GM23338 (cell line): ENCODE results near the gene KLHL21. TPM values are rescaled to one million over a fixed set of nuclear protein-coding genes. Genes with fewer than 3 reads are reported as not detected.
A peak's percentile ranks its signal among the peaks of the same experiment; 100 is the strongest.
"Not testable (repeated sequence)": the region's sequence is repeated elsewhere in the genome, so short reads cannot be mapped to it uniquely, and the experiment has no call there.

Experiments
- ATAC-seq: fragments of 200-7000 bp; cut with Tn5 transposase; 3 replicates; pipeline ENCODE4 v1.9.1; 2020
- DNase-seq: peaks from one replicate; pipeline ENCODE4 v3.0.0-alpha.2; 2015; ENCODE audit warnings: low spot score
- H2AFZ ChIP-seq: fragments of 200-600 bp; sonication (generic); 2 replicates; pipeline ENCODE4 v1.8.0; 2016; ENCODE audit warnings: antibody characterized with exemption, mild to moderate bottlenecking, moderate library complexity
- H3F3A ChIP-seq: fragments of 200-600 bp; sonication (generic); replicated peaks from 2 replicates; pipeline ENCODE4 v1.8.0; 2017; ENCODE audit warnings: antibody characterized with exemption, mixed run types, low read depth
- H3K27ac ChIP-seq: fragments of 200-600 bp; sonication (generic); 2 replicates; pipeline ENCODE4 v1.6.1; 2016; ENCODE audit warnings: low read depth
- H3K27me3 ChIP-seq: fragments of 200-600 bp; sonication (generic); 2 replicates; pipeline ENCODE4 v1.8.0; 2016; ENCODE audit warnings: mild to moderate bottlenecking, mixed run types, moderate library complexity; ENCODE audit not compliant: insufficient read depth
- H3K36me3 ChIP-seq: fragments of 200-600 bp; sonication (generic); 2 replicates; pipeline ENCODE4 v1.8.0; 2016; ENCODE audit warnings: mild to moderate bottlenecking; ENCODE audit not compliant: insufficient read depth
- H3K4me1 ChIP-seq: fragments of 200-600 bp; sonication (generic); 2 replicates; pipeline ENCODE4 v1.8.0; 2016; ENCODE audit warnings: mild to moderate bottlenecking, moderate library complexity; ENCODE audit not compliant: insufficient read depth
- H3K4me2 ChIP-seq: fragments of 200-600 bp; sonication (generic); 2 replicates; pipeline ENCODE4 v1.7.1; 2017; ENCODE audit warnings: mixed run types
- H3K4me3 ChIP-seq: fragments of 200-600 bp; sonication (generic); 2 replicates; pipeline ENCODE4 v1.6.1; 2016; ENCODE audit warnings: mixed run types
- H3K79me2 ChIP-seq: fragments of 200-600 bp; sonication (generic); replicated peaks from 2 replicates; pipeline ENCODE4 v1.8.0; 2017; ENCODE audit warnings: mild to moderate bottlenecking; ENCODE audit not compliant: insufficient read depth
- H3K9me2 ChIP-seq: fragments of 200-600 bp; sonication (generic); 2 replicates; pipeline ENCODE4 v1.8.0; 2017; ENCODE audit not compliant: insufficient read depth
- H4K20me1 ChIP-seq: fragments of 200-600 bp; sonication (generic); replicated peaks from 2 replicates; pipeline ENCODE4 v1.8.0; 2017; ENCODE audit warnings: mild to moderate bottlenecking; ENCODE audit not compliant: insufficient read depth
- H3K27ac Mint-ChIP-seq: 2 replicates; pipeline ENCODE4 v1.8.0; 2020; ENCODE audit warnings: inconsistent platforms, mild to moderate bottlenecking, moderate library complexity, mixed read lengths
- H3K27me3 Mint-ChIP-seq: 3 replicates; pipeline ENCODE4 v1.8.0; 2022; ENCODE audit warnings: low read depth, mild to moderate bottlenecking, moderate library complexity, mixed read lengths, inconsistent platforms; ENCODE audit not compliant: insufficient read depth, poor library complexity
- H3K36me3 Mint-ChIP-seq: 3 replicates; pipeline ENCODE4 v1.8.0; 2021; ENCODE audit warnings: low read depth, mild to moderate bottlenecking, inconsistent platforms, moderate library complexity, mixed read lengths
- H3K4me1 Mint-ChIP-seq: 3 replicates; pipeline ENCODE4 v1.8.0; 2020; ENCODE audit warnings: mild to moderate bottlenecking, inconsistent platforms, mixed read lengths
- H3K4me3 Mint-ChIP-seq: 3 replicates; pipeline ENCODE4 v1.8.0; 2021; ENCODE audit warnings: moderate library complexity, mild to moderate bottlenecking, inconsistent platforms, mixed read lengths
- H3K9me3 Mint-ChIP-seq: 3 replicates; pipeline ENCODE4 v1.8.0; 2020; ENCODE audit warnings: moderate library complexity, mild to moderate bottlenecking, inconsistent platforms, mixed read lengths
- CREB1 ChIP-seq: fragments of 250-450 bp; sonication (Bioruptor Pico); IDR thresholded peaks from 2 replicates; pipeline ENCODE4 v1.5.0; 2020; ENCODE audit warnings: low read depth, mild to moderate bottlenecking, moderate library complexity
- CTCF ChIP-seq, 2 experiments: fragments of 200-600 bp in 1 of 2; sonication (generic) in 1 of 2; conservative IDR thresholded peaks; 2 replicates each; pipeline versions ENCODE4 v1.5.1 to v1.6.1; 2016 to 2017; ENCODE audit warnings: antibody characterized with exemption in 2 of 2, low read depth in 2 of 2, mild to moderate bottlenecking in 2 of 2, moderate library complexity in 1 of 2
- ETS1 ChIP-seq: IDR thresholded peaks from 2 replicates; pipeline ENCODE4 v1.6.1; 2016; ENCODE audit warnings: antibody characterized with exemption
- EZH2 ChIP-seq: fragments of 200-600 bp; sonication (generic); IDR thresholded peaks from one replicate; pipeline ENCODE4 v1.8.0; 2017; ENCODE audit warnings: antibody characterized with exemption, mild to moderate bottlenecking, low read depth; ENCODE audit not compliant: unreplicated experiment
- NANOG ChIP-seq: IDR thresholded peaks from 2 replicates; pipeline ENCODE4 v1.6.1; 2016; ENCODE audit warnings: antibody characterized with exemption, borderline replicate concordance
- POLR2AphosphoS5 ChIP-seq: IDR thresholded peaks from 2 replicates; pipeline ENCODE4 v1.6.1; 2016; ENCODE audit warnings: antibody characterized with exemption, low read depth
- STAT1 ChIP-seq: IDR thresholded peaks from one replicate; pipeline ENCODE4 v1.6.1; 2016; ENCODE audit warnings: antibody characterized with exemption; ENCODE audit not compliant: unreplicated experiment
- ZNF331 ChIP-seq: fragments of 250-450 bp; sonication (Bioruptor Pico); IDR thresholded peaks from 2 replicates; pipeline ENCODE4 v1.5.0; 2020; ENCODE audit warnings: low read depth, mild to moderate bottlenecking, moderate library complexity
- polyA plus RNA-seq: library from polyadenylated mRNA; unstranded; fragments of >200 nt; fragmentation: Nextera tagmentation; extraction: Ambion mirVana; gene quantifications from 2 replicates; pipeline ENCODE4 v1.2.1, GENCODE V29; 2016
- total RNA-seq: library from RNA; depleted of rRNA; stranded (reverse); fragments of >200 nt; shearing (Covaris generic); gene quantifications from 2 replicates; pipeline ENCODE4 v1.2.3, GENCODE V29; 2014

The KLHL21 gene
- total and polyA plus RNA-seq, 2 experiments from 2014 or later: 7.3 to 35.9 TPM

GRCh38 chr1:6648556-6648955 is 45.9 kb upstream of the KLHL21 start (continued):
- TF ChIP-seq STAT1 (no peak), ETS1 (no peak)

- H3K36me3 ChIP-seq: peaks cover 9% of the 10 kb centered on the region
- H3K4me1 ChIP-seq: 0 out of 2 replicates have a peak, but pooled peaks cover 7% of the 10 kb centered on the region
- ATAC-seq: peak; percentile 78
- H3K79me2 ChIP-seq: no peaks in the 10 kb centered on the region
- H3K27ac Mint-ChIP-seq: peak overlapping the region; percentile 53; the same call in 1 of the 2 replicates
- peak; percentile 84 for DNase-seq
- peaks cover 5% of the 10 kb centered on the region; the same call in 2 of the 3 replicates for H3K4me1 Mint-ChIP-seq
- no peaks in the 10 kb centered on the region for H3K9me2 ChIP-seq
- TF ChIP-seq CTCF (conservative IDR thresholded peaks at IDR 0.05; ENCODE audit: low read depth in 2 of 2) (peak; percentile 64 to 68), ZNF331 (CRISPR knock-in tag) (no peak), CREB1 (CRISPR knock-in tag) (no peak), NANOG (no peak), STAT1 (no peak), ETS1 (no peak)
- H4K20me1 ChIP-seq: peaks cover 9% of the 10 kb centered on the region
- H3K27ac ChIP-seq: 0 out of 2 replicates have a peak overlapping the region, but pooled peaks have one; percentile 2
- no peaks in the 10 kb centered on the region; the same call in 1 of the 2 replicates for H3F3A ChIP-seq
- H3K4me3 Mint-ChIP-seq: no peak overlapping the region
- H3K36me3 Mint-ChIP-seq: peaks cover 60% of the 10 kb centered on the region
- H2AFZ ChIP-seq: no peak overlapping the region
- H3K27me3 ChIP-seq: no peaks in the 10 kb centered on the region
- H3K4me2 ChIP-seq: no peak overlapping the region
- H3K27me3 Mint-ChIP-seq: peaks cover 7% of the 10 kb centered on the region
- H3K4me3 ChIP-seq: no peak overlapping the region
- no peaks in the 10 kb centered on the region for H3K9me3 Mint-ChIP-seq
Measured at GRCh38 chr1:6646499-6647148, 44.0 kb upstream of the KLHL21 start.

- H3K4me3 ChIP-seq: no peak overlapping the region
- H3K9me3 Mint-ChIP-seq: no peaks in the 10 kb centered on the region
- no peak overlapping the region for H2AFZ ChIP-seq
- H3K27me3 ChIP-seq: no peaks in the 10 kb centered on the region
- no peaks in the 10 kb centered on the region; the same call in 1 of the 2 replicates for H3F3A ChIP-seq
- H3K4me1 Mint-ChIP-seq: peaks cover 5% of the 10 kb centered on the region; the same call in 2 of the 3 replicates
- DNase-seq (no peak), ATAC-seq (no peak)
- H3K4me3 Mint-ChIP-seq: no peak overlapping the region
- peaks cover 7% of the 10 kb centered on the region for H3K27me3 Mint-ChIP-seq
- H3K27ac Mint-ChIP-seq: no peak overlapping the region
- peaks cover 63% of the 10 kb centered on the region for H3K36me3 Mint-ChIP-seq
- H4K20me1 ChIP-seq: peaks cover 9% of the 10 kb centered on the region
- 0 out of 2 replicates have a peak, but pooled peaks cover 7% of the 10 kb centered on the region for H3K4me1 ChIP-seq
- H3K36me3 ChIP-seq: peaks cover 11% of the 10 kb centered on the region
- no peak overlapping the region for H3K4me2 ChIP-seq
- H3K79me2 ChIP-seq: no peaks in the 10 kb centered on the region
- H3K9me2 ChIP-seq: no peaks in the 10 kb centered on the region
- no peak overlapping the region for H3K27ac ChIP-seq
- no peak for TF ChIP-seq POLR2AphosphoS5
- no peak for TF ChIP-seq STAT1
- no peak for TF ChIP-seq EZH2
- TF ChIP-seq NANOG: no peak
- no peak for TF ChIP-seq CTCF (conservative IDR thresholded peaks at IDR 0.05; ENCODE audit: low read depth in 2 of 2)
- TF ChIP-seq ZNF331 (CRISPR knock-in tag): no peak
- no peak for TF ChIP-seq CREB1 (CRISPR knock-in tag)
Measured at GRCh38 chr1:6645018-6645417, 42.3 kb upstream of the KLHL21 start.

DNA sequence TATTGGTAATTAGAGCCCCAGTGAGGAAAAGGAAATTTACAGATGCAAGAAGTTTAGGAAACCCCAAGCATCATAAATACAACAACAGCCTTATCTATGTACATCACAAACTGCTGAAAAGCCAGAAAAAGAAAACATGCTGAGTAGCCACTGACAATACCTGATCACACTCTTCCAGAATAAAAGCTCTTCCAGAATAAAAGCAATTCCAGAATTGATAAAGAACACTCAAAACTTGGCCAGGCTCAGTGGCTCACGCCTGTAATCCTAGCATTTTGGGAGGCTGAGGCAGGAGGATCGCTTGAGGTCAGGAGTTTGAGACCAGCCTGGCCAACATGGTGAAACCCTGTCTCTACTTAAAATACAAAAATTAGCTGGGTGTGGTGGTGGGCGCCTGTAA is 38.2 kb upstream of the KLHL21 start:
- not testable (repeated sequence) for H2AFZ ChIP-seq, H3K27me3 Mint-ChIP-seq, H3K27me3 ChIP-seq, H3F3A ChIP-seq, H3K79me2 ChIP-seq, H3K4me1 ChIP-seq, H3K9me3 Mint-ChIP-seq, H3K4me2 ChIP-seq, H3K4me3 Mint-ChIP-seq, DNase-seq, H3K27ac Mint-ChIP-seq, H3K27ac ChIP-seq, H3K9me2 ChIP-seq, H3K4me3 ChIP-seq, ATAC-seq, H3K4me1 Mint-ChIP-seq
- H3K36me3 Mint-ChIP-seq: peaks cover 91% of the 10 kb centered on the region
- H4K20me1 ChIP-seq: peaks cover 14% of the 10 kb centered on the region
- H3K36me3 ChIP-seq: peaks cover 34% of the 10 kb centered on the region
